ENCODE data around the gene TESK2. TPM values are rescaled to one million over a fixed set of nuclear protein-coding genes. Genes with fewer than 3 reads are reported as not detected.
"Not testable (repeated sequence)": the region's sequence is repeated elsewhere in the genome, so short reads cannot be mapped to it uniquely, and the experiment has no call there.

TESK2 gene
- polyA plus RNA-seq, 1 donor (not counting 4 experiments of a cell fraction or from before 2014, with no cell fraction given) = 2.0 TPM

- H3K9me1 ChIP-seq (ENCODE audit: control insufficient read depth, extremely low read depth, insufficient read depth, low read length) = no peaks in the 10 kb centered on the region
- DNase-seq (ENCODE audit: low read depth, low spot score) (no peak), FAIRE-seq (no peak)
- peaks cover 20% of the 10 kb centered on the region for H3K4me1 ChIP-seq (ENCODE audit: control insufficient read depth, extremely low read depth, insufficient read depth, low read length)
- H3K36me3 ChIP-seq (ENCODE audit: control insufficient read depth in 2 of 2, extremely low read depth in 1 of 2, insufficient read depth in 2 of 2, low read length in 2 of 2) = no peaks in the 10 kb centered on the region
- no peak overlapping the region for H2AFZ ChIP-seq (ENCODE audit: control insufficient read depth, low read length)
- H3K9me3 ChIP-seq (ENCODE audit: control insufficient read depth, low read depth, low read length) = no peaks in the 10 kb centered on the region
- no peaks in the 10 kb centered on the region for H3K27me3 ChIP-seq (ENCODE audit: control insufficient read depth, extremely low read depth, insufficient read depth, low read length)
- dilution Hi-C loops (cut with MboI; ENCODE audit: extremely low pct_ligation_motif_present, low sequenced_read_pairs) = no loop called here
- H3K4me3 ChIP-seq (ENCODE audit: control insufficient read depth in 2 of 3, extremely low read depth in 1 of 3, insufficient read depth in 2 of 3, low read depth in 1 of 3, low read length in 3 of 3) = peak overlapping the region in 1 of 3 experiments; percentile 40
- H3K4me2 ChIP-seq (ENCODE audit: control insufficient read depth, extremely low read depth, insufficient read depth, low read depth, low read length) = peak overlapping the region; percentile 99
- TF ChIP-seq CTCF (optimal IDR thresholded peaks at IDR 0.05 in 1 of 3, IDR thresholded peaks at IDR 0.05 in 1 of 3, conservative IDR thresholded peaks at IDR 0.05 in 1 of 3; ENCODE audit: extremely low read depth in 1 of 3, insufficient read depth in 2 of 3, low read length in 3 of 3) (no peak), EZH2 (IDR thresholded peaks at IDR 0.05; ENCODE audit: low read length) (no peak)
- no peaks in the 10 kb centered on the region for H3K79me2 ChIP-seq (ENCODE audit: control insufficient read depth, insufficient read depth, low read length)
- H4K20me1 ChIP-seq (ENCODE audit: control insufficient read depth, extremely low read depth, insufficient read depth, low read length) = no peaks in the 10 kb centered on the region
- H3K27ac ChIP-seq (ENCODE audit: control insufficient read depth, insufficient read depth, low read length) = peak overlapping the region; percentile 2
- peak overlapping the region; percentile 24 for H3K9ac ChIP-seq (ENCODE audit: control insufficient read depth, extremely low read depth, insufficient read depth, low read length)
Observed at GRCh38 chr1:45491487-45492260, 711 bp upstream of the TESK2 start.

GRCh38 chr1:45490121-45490625 is 790 bp downstream of the TESK2 start:
- Histone ChIP-seq H2AFZ (ENCODE audit: control insufficient read depth, low read length) (peak overlapping the region; percentile 94), H3K4me2 (ENCODE audit: control insufficient read depth, extremely low read depth, insufficient read depth, low read depth, low read length) (peak overlapping the region; percentile 99), H3K79me2 (ENCODE audit: control insufficient read depth, insufficient read depth, low read length) (no peaks in the 10 kb centered on the region), H3K9me3 (ENCODE audit: control insufficient read depth, low read depth, low read length) (no peaks in the 10 kb centered on the region), H3K4me1 (ENCODE audit: control insufficient read depth, extremely low read depth, insufficient read depth, low read length) (peaks cover 12% of the 10 kb centered on the region), H3K36me3 (ENCODE audit: control insufficient read depth in 2 of 2, extremely low read depth in 1 of 2, insufficient read depth in 2 of 2, low read length in 2 of 2) (no peaks in the 10 kb centered on the region), H3K9ac (ENCODE audit: control insufficient read depth, extremely low read depth, insufficient read depth, low read length) (peak overlapping the region; percentile 77), H3K4me3 (ENCODE audit: control insufficient read depth in 2 of 3, extremely low read depth in 1 of 3, insufficient read depth in 2 of 3, low read depth in 1 of 3, low read length in 3 of 3) (peak overlapping the region; percentile 80 to 89 (median 81)), H3K9me1 (ENCODE audit: control insufficient read depth, extremely low read depth, insufficient read depth, low read length) (no peaks in the 10 kb centered on the region), H3K27ac (ENCODE audit: control insufficient read depth, insufficient read depth, low read length) (peak overlapping the region; percentile 68), H4K20me1 (ENCODE audit: control insufficient read depth, extremely low read depth, insufficient read depth, low read length) (no peaks in the 10 kb centered on the region), H3K27me3 (ENCODE audit: control insufficient read depth, extremely low read depth, insufficient read depth, low read length) (no peaks in the 10 kb centered on the region)
- dilution Hi-C loops (cut with MboI; ENCODE audit: extremely low pct_ligation_motif_present, low sequenced_read_pairs) = no loop called here
- FAIRE-seq = no peak
- DNase-seq (ENCODE audit: low read depth, low spot score) = no peak
- TF ChIP-seq EZH2 (IDR thresholded peaks at IDR 0.05; ENCODE audit: low read length) (no peak), CTCF (optimal IDR thresholded peaks at IDR 0.05 in 1 of 3, IDR thresholded peaks at IDR 0.05 in 1 of 3, conservative IDR thresholded peaks at IDR 0.05 in 1 of 3; ENCODE audit: extremely low read depth in 1 of 3, insufficient read depth in 2 of 3, low read length in 3 of 3) (no peak)

GRCh38 chr1:45489379-45489778 is 1.6 kb downstream of the TESK2 start:
- Histone ChIP-seq H3K9ac (ENCODE audit: control insufficient read depth, extremely low read depth, insufficient read depth, low read length) (peak overlapping the region; percentile 77), H2AFZ (ENCODE audit: control insufficient read depth, low read length) (peak overlapping the region; percentile 94), H3K4me2 (ENCODE audit: control insufficient read depth, extremely low read depth, insufficient read depth, low read depth, low read length) (peak overlapping the region; percentile 99), H3K4me1 (ENCODE audit: control insufficient read depth, extremely low read depth, insufficient read depth, low read length) (peaks cover 12% of the 10 kb centered on the region), H3K4me3 (ENCODE audit: control insufficient read depth in 2 of 3, extremely low read depth in 1 of 3, insufficient read depth in 2 of 3, low read depth in 1 of 3, low read length in 3 of 3) (peak overlapping the region; percentile 80 to 89 (median 81))
- H3K27me3 ChIP-seq (ENCODE audit: control insufficient read depth, extremely low read depth, insufficient read depth, low read length); H3K9me1 ChIP-seq (ENCODE audit: control insufficient read depth, extremely low read depth, insufficient read depth, low read length); H3K27ac ChIP-seq (ENCODE audit: control insufficient read depth, insufficient read depth, low read length); FAIRE-seq; H3K9me3 ChIP-seq (ENCODE audit: control insufficient read depth, low read depth, low read length); dilution Hi-C loops (cut with MboI; ENCODE audit: extremely low pct_ligation_motif_present, low sequenced_read_pairs); H3K36me3 ChIP-seq (ENCODE audit: control insufficient read depth in 2 of 2, extremely low read depth in 1 of 2, insufficient read depth in 2 of 2, low read length in 2 of 2); H3K79me2 ChIP-seq (ENCODE audit: control insufficient read depth, insufficient read depth, low read length); DNase-seq (ENCODE audit: low read depth, low spot score); H4K20me1 ChIP-seq (ENCODE audit: control insufficient read depth, extremely low read depth, insufficient read depth, low read length): not testable (repeated sequence)

Measured in keratinocyte (primary cell).